Activated CD4-positive, alpha-beta T cell treated with anti-CD3 and anti-CD28 coated beads, Interleukin-2, amount 50 U/mL, for 1 hour (primary cell): ENCODE results near the gene NHS.

Experiments used
- DNase-seq: peaks from one replicate; pipeline ENCODE4 v3.0.0-alpha.2; 2020

The NHS gene

GRCh38 chrX:17740137-17741122, 365.4 kb downstream of the NHS start:
- no peak for DNase-seq

DNA sequence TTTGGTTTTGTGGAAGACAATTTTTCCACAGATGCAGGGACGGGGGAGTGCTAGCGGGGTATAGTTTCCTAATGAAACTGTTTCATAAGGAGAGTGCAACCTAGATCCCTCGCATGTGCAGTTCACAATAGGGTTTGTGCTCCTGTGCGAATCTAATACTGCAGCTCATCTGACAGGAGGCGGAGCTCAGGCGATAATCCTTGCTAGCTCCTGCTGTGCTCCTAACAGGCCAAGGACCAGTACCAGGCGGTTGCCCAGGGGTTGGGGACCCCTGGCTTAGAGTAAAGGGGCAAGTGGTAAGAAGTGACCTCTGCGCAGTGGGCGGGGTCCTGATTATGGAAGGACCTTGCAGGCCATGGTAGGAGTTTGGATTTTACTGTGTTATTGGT, 366.1 kb downstream of the NHS start:
- no peak for DNase-seq

- no peak for DNase-seq
These were observed 368.9 kb downstream of the NHS start for GRCh38 chrX:17743913-17744312.

DNA sequence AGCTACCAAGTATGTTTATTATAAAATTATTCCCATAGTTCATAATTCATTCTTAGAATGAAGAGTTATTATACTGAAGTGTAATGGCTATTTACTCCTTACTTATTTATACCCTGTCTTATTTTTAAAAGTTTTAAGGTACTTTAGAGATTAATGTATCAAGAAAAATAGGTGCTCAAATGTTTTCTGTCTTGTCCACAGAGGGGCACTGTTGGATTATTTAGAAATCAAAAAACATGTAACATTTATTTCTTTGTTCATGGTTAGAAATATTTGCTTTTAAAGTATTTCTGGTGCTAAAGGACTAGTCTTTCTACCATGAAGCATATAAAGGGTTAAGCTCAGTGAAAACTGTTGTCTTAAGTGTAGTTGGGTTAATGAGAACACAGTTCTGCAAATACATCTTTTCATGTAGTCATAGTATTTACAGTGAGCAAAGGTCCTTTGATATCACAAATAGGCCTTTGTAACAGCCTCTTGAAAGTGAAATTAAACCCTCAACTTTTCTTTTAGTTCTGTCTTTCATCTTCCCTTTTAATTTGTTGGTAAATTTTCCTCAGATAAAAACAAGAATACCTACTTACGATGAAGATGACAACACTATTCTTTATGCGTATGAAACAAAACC, 370.0 kb downstream of the NHS start:
- no peak for DNase-seq

- no peak for DNase-seq
These were observed 372.7 kb downstream of the NHS start for GRCh38 chrX:17747692-17748091.

DNA sequence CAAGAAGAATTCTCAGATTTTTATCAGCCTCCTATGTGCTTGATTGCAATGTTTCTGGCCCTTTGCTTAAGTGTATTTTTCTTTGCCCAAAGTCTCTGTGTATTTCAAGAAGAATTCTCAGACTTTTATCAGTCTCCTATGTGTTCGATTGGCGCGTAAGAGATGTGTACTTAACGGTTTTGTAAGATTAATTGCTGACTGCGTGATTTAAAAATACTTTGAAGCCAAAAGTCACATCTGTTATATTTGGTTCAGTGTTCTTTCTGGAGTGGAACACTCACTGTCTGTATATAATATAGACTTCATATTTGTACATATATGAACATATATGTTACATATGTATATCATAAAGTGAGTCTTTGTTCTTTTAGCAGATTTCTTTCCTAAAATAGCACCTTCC, 373.7 kb downstream of the NHS start:
- DNase-seq = no peak

- DNase-seq = no peak
These were observed 375.4 kb downstream of the NHS start for GRCh38 chrX:17750436-17750835.

DNA sequence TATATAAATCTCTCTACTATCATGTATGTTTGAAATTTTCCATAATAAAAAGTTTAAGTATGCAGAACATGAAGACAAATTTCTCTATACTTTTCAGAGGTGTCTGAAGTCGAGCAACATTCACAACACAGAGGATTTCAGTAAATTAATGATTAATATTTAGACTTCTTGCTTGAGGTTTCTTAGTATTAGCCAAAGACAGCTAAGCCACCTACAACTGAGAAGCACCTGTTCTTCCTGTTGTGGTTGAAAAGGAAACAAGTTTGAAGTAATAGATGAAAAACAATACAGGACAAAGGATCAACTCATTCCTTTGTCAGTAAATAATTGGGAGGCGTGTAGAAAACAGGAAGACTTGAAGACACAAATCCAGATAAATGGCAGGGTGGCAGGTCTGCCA, 383.4 kb downstream of the NHS start:
- no peak for DNase-seq

GRCh38 chrX:17759990-17760389, 385.0 kb downstream of the NHS start:
- DNase-seq = no peak

- DNase-seq = no peak
These were observed 392.7 kb downstream of the NHS start for GRCh38 chrX:17767734-17768133.

- DNase-seq = no peak
These were observed 394.0 kb downstream of the NHS start for GRCh38 chrX:17768997-17769396.

GRCh38 chrX:17769701-17770269, 394.8 kb downstream of the NHS start:
- no peak for DNase-seq

DNA sequence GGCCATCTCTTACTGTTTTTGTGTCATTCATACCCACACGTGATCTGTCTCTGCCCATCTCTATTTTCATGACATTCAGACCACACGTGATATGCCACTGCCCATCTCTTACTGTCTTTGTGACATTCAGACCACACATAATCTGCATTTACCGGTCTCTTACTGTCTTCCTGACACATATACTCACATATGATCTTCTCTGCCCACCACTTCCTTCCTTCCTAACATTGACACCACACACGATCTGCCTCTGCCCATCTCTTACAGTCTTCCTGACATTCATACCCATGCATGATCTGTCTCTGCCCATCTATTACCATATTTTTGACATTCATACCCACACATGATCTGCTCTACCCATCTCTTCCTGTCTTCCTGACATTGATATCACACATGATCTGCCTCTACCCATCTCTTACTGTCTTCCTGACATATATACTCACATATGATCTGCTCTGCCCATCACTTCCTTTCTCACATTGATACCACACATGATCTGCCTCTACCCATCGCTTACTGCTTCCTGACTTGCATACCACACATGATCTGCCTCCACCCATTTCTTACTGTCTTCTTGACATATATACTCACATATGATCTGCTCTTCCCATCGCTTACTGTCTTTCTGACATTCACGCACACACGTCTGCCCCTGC, 398.3 kb downstream of the NHS start:
- no peak for DNase-seq

- no peak for DNase-seq
These were observed 399.1 kb downstream of the NHS start for GRCh38 chrX:17774053-17774452.

DNA sequence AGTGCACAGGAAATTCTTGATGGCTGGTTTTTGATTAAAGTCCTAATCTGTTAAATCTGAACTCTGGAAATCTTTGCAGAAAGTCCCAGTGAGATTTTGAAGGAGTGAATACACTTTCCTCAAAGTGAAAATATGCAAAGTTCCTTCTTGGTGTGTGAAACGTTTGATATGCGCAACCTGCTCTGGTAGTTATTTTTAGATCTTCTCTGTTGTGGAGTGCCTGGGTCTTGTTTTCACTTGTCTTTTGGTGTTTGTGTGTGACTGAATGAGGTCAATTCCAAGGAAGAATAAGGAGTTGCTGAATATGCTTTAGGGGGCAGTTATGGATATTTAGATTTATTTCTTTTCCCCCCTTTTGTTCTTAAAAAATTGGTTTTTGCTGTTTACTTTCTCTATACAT, 404.0 kb downstream of the NHS start:
- no peak for DNase-seq

DNA sequence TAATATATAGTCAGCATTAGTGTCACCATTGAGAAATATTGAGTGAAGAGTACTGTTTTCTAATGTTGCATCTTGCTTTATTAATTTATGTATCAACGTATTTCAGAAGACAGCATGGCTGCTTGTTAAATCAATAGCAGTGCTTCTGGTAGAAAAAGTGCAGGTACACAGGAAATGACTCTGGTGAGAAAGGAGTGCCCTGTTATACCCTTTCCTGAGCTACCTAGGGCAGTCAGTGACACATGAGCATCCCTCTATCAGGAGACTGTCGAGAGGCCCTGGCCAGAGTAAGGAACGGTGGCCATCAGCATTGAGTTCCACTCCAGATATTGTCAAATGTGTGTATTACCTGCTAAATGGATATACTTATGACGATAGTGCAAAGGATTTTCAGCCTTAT, 404.4 kb downstream of the NHS start:
- no peak for DNase-seq
